Stimulated activated CD4-positive, alpha-beta T cell treated with anti-CD3 and anti-CD28 coated beads, Interleukin-1b, Interleukin-23, amount 100 ng/mL, for 24 hours (primary cell): ENCODE data around the gene CD226.

ENCODE experiments used
- DNase-seq, 4 experiments: peaks; one replicate each; pipeline ENCODE4 v3.0.0-alpha.2; 2020; ENCODE audit warnings: low read depth in 4 of 4, low spot score in 1 of 4

Gene CD226

DNA sequence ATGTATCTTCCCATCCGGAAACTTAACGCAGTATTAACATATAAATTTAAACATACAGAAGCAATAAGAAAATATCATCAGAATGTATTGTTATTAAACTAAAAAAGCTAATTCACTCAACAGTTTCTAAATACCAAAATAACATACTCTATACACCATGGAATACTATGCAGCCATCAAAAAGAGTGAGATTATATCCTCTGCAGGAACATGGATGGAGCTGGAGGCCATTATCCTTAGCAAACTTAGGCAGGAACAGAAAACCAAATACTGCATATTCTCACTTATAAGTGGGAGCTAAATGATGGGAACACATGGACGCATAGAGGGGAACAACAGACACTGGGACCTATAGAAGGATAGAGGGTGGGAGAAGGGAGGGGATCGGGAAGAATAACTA is 127.1 kb downstream of the CD226 start:
- DNase-seq, result no peak

DNA sequence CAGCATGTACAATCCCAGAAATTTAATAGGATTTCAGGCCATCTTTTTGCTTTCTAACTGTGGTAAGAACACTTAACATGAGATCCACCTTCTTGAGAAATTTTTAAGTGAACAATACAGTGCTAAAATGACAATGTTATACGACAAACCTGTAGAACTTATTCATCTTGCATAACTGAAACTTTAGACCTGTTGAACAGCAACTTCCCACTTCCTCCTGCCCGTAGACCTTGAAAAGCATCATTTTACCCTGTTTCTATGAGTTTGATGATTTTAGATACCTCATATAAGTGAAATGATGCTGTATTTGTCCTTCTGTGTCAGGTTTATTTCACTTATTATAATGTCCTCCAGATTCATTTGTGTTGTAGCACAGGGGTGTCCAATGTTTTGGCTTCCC is 128.2 kb downstream of the CD226 start:
- no peak for DNase-seq

DNA sequence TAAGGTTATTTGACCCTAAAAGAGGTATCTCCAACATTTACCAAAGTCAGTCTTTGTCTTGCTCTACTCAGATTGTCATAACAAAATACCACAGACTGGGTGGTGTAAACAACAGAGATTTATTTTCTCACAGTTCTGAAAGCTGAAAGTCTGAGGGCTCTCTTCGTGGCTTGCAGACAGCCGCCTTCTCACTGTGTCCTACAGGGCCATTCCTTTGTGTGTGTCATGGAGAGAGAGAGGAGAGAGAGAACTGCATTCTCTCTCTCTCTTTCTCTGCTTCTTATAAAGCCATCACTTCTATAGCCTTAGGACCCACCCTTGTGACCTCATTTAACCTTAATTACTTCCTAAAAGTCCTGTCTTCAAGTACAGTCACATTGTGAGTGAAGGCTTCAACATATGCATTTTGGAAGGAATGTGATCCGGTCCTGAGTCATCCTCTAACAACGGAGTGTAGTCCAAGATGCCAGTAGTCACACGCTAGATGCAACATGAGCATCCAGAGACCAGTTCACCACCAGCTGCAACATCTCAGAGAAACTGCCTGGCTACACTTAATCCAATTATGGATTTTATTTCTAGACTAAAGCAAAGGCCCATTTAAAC is 130.2 kb downstream of the CD226 start:
- no peak for DNase-seq

DNA sequence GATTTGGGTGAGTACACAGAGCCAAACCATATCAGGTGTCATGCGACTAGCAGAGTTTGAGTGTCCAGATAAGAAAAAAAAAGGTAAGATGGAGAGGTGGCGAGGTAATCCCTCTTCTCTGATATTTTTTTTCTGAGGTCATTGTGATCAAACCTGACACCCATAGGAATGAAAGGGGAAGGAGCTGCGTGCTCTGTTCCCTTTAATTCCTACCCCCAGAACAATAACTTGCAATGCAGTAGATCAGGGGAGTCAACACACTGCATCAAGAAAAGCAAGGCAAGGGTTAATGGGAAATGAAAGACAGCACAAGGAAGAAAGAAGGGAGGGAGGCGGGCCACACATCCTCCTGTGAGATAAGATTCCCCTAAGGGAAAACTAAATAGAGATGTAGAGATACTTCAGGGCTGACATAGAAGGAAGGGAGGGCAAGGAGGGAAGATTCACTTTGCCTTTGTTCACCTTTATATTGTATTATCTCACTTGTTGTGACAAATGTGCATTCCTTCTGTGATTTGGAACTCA is 132.8 kb downstream of the CD226 start:
- no peak for DNase-seq

DNA sequence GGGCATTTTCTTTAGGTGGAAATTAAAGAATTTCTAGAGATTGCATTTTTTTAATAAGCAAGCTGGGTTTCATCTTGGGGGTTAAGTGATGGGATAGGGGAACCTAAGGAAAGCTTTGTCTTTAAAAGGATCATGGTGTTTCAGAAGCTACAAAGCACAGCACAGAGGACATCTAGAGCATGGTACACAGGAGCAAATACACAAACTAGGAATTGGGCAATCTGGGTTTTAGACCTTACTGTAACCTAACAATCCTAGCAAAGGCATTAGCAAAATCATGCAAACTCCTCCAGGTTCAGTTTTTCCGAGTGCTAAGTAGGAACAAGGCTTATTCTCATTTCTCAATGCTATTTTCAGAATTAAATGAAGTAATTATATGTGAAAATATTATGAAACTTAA is 134.1 kb downstream of the CD226 start:
- no peak for DNase-seq

DNA sequence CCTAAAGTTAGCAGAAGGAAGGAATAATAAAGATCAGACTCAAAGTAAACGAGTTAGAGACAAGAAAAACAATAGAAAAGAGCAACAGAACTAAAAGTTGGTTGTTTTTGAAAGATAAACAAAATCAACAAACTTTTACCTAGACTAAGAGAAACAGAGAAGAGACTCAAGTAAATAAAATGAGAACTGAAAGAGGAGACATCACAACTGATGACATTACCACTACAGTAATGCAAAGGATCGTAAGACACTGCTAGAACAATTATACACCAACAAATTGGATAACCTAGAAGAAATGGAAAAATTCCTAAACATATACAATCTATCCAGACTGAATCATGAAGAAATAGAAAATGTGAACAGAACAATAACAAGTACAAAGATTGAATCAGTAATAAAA is 139.3 kb downstream of the CD226 start:
- DNase-seq, result no peak

DNA sequence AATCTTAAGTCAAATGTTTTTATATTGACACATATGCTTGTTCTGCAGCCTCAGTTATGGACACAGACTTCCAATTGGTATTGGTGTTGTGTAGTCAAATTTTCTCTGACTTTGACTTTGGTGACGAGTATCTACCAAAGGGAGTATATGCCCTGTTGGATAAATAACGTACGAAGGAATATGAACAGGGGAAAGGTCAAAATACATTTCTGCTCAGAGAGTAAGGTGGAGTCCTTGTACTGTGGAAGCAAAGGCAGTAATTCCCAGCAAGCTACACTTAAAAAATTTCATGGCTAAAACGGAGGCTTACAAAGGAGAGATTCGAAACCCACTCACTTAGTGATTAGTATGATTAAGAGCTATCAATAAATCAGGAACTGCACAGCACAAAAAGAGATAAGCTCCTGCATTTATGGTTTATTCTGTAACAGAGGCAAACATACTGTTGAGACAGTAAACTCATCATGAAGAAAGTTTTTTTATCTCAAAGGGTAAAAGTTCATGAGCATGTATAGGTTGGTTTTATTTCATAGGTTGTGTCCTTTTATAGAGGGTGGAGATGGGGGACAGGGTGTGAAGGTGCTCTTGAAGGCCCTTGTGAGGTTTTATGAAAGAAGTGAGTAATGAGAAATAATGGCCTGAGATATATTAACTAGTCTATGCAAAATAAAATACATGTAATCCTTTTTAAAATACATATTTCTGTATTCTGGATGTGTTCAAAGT is 142.7 kb downstream of the CD226 start:
- DNase-seq, result no peak
